Upper lobe of left lung (tissue), 4 donors: ENCODE results near the gene NTSR1.

Experiments
- POLR2A ChIP-seq, 4 donors: fragments of 450-650 bp; IDR thresholded peaks; one replicate each; pipeline ENCODE4 v1.5.1; 2016 to 2017; ENCODE audit warnings: antibody characterized with exemption in 4 of 4, mild to moderate bottlenecking in 2 of 4
- POLR2AphosphoS5 ChIP-seq, 2 donors: sonication (generic); formaldehyde crosslinking; IDR thresholded peaks; one replicate each; pipeline ENCODE4 v1.5.1; 2017; ENCODE audit warnings: antibody characterized with exemption in 2 of 2
- TF ChIP-seq, protein P1 (sequence below), 6 experiments: fragments of 450-650 bp in 4 of 6; fragments of 200-600 bp in 2 of 6; sonication (generic) in 2 of 6; IDR thresholded peaks; one replicate each; pipeline ENCODE4 v1.5.1; 2016 to 2019; ENCODE audit warnings: antibody characterized with exemption in 6 of 6

DNA sequence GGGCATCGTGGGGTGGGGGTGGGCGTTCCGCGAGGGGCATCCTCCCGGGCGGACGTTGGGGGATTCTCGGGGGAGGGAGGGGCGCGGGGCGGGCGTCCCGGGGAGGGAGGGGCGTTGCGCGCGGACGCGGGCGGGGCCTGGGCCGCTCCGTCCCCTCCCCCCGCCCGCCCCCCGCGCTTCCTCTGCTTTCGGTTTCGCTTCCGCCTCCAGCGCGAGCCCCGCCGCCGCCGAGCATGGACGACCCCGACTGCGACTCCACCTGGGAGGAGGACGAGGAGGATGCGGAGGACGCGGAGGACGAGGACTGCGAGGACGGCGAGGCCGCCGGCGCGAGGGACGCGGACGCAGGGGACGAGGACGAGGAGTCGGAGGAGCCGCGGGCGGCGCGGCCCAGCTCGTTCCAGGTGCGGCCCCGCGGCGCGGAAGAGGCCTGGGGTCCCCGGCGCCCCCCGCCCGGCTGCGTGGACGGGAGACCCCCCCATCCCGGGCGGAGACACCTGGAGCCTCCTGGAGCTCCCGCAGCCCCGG, 96.1 kb downstream of the NTSR1 start, which contains the start of gene OGFR:
- TF ChIP-seq, protein P1, sequence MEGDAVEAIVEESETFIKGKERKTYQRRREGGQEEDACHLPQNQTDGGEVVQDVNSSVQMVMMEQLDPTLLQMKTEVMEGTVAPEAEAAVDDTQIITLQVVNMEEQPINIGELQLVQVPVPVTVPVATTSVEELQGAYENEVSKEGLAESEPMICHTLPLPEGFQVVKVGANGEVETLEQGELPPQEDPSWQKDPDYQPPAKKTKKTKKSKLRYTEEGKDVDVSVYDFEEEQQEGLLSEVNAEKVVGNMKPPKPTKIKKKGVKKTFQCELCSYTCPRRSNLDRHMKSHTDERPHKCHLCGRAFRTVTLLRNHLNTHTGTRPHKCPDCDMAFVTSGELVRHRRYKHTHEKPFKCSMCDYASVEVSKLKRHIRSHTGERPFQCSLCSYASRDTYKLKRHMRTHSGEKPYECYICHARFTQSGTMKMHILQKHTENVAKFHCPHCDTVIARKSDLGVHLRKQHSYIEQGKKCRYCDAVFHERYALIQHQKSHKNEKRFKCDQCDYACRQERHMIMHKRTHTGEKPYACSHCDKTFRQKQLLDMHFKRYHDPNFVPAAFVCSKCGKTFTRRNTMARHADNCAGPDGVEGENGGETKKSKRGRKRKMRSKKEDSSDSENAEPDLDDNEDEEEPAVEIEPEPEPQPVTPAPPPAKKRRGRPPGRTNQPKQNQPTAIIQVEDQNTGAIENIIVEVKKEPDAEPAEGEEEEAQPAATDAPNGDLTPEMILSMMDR (IDR thresholded peaks at IDR 0.05) = no peak
- TF ChIP-seq POLR2A (IDR thresholded peaks at IDR 0.05) (peak in 2 of 4 donors; percentile 23 to 84), POLR2AphosphoS5 (IDR thresholded peaks at IDR 0.05) (peak; percentile 88 to 90)
